HFF-Myc (cell line): ENCODE results near the gene RSPO3.
A peak's percentile ranks its signal among the peaks of the same experiment; 100 is the strongest.

Source experiments
- DNase-seq: peaks from one replicate; pipeline ENCODE4 v3.0.0-alpha.2; 2011; ENCODE audit warnings: low read depth; ENCODE audit errors: extremely low read depth
- H3K4me3 ChIP-seq: replicated peaks from 2 replicates; pipeline ENCODE4 v1.5.1; 2011; ENCODE audit warnings: low read depth, mild to moderate bottlenecking, control low read depth, low read length
- TF ChIP-seq, protein P1 (sequence below): IDR thresholded peaks from 2 replicates; pipeline ENCODE4 v1.5.1; 2012; ENCODE audit warnings: mild to moderate bottlenecking, low read depth, low read length, control low read depth; ENCODE audit errors: missing control alignments

Gene RSPO3

DNA sequence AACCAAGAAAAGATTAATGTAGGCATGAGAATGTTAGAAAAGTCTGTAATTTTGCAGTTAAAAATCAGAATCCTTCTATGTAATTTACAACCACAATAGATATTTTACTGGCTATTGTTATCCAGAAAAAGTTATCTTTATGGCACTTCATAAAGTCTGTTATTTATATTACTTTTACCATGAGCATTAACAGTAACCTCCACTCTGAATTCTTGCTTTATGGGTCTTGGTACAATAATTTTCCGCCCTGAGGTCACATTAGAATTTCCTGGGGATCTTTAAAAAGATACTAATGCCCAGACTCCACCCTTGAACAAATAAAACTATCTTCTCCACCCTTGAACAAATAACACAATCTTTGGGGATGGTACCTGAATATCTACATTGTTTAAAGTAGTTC, 9.6 kb downstream of the RSPO3 start:
- DNase-seq, result no peak
- no peak overlapping the region for H3K4me3 ChIP-seq
- TF ChIP-seq, protein P1, sequence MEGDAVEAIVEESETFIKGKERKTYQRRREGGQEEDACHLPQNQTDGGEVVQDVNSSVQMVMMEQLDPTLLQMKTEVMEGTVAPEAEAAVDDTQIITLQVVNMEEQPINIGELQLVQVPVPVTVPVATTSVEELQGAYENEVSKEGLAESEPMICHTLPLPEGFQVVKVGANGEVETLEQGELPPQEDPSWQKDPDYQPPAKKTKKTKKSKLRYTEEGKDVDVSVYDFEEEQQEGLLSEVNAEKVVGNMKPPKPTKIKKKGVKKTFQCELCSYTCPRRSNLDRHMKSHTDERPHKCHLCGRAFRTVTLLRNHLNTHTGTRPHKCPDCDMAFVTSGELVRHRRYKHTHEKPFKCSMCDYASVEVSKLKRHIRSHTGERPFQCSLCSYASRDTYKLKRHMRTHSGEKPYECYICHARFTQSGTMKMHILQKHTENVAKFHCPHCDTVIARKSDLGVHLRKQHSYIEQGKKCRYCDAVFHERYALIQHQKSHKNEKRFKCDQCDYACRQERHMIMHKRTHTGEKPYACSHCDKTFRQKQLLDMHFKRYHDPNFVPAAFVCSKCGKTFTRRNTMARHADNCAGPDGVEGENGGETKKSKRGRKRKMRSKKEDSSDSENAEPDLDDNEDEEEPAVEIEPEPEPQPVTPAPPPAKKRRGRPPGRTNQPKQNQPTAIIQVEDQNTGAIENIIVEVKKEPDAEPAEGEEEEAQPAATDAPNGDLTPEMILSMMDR, result no peak

DNA sequence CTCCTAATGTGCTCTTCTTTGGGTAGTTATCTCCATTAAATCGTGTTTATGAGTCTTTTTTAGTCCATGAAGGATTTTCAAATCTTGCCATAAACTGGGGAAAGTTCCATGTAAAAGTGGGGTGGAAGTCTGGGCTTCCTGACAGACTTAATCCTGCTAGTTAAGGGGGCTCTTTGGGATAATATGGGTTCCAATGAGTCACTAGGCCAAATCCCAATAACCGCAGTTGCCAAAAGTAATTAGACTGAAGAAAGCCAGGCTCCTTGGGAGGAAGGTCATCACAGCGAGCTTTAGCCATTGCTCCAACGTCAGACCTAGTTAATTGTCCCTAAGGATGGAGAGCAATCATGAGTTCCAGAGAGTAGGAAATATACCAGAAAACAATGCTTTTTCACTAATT, 10.8 kb downstream of the RSPO3 start:
- DNase-seq, result no peak
- TF ChIP-seq, protein P1, result no peak
- no peak overlapping the region for H3K4me3 ChIP-seq

DNA sequence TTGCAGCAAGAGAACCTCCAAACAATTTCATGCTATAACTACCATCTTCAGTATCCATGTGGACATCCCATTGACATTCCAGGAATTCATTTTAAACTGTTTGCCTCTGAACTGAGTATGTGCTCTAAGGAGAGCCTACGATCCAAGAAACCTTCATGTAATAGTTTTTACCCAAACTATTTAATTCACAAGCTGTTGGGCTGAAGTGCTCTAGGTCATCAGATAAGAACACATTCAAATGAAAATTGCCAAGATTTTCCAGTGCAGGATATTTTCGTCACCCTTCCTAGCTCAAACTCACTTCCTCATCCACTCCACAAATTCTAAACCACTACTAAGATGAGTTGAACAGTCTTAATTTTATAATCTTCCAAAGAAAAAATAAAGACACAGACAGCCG, 12.8 kb downstream of the RSPO3 start:
- TF ChIP-seq, protein P1, result no peak
- DNase-seq, result no peak
- H3K4me3 ChIP-seq, result no peak overlapping the region

DNA sequence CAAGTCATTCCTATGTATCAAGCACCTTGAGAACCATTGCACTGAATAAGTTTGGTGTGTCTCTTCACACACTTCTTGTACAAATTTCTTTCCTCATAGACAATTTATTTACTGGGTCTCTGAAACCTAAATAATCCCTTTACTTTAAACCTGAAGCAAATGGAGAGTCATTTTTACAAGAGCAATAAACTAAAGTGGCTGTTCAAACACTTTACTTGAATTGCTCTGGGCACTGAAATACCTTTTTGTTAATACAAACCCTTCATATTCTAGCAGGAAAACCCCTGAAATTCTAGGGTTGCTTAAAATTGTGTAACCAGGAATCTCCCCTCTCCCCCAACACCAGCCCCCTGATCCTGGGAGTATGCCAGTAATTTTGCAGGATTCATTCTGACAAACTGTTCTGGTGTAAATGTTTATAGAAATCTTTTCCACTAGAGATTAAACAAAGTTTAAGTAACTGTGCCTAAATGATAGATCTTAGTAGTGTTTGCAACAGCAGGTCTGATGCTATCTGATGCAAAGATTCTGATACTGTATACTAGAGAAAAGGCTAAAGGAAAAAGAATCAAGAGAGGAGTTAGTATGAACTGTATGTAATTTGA, 13.4 kb downstream of the RSPO3 start:
- no peak for DNase-seq
- H3K4me3 ChIP-seq, result no peak overlapping the region
- TF ChIP-seq, protein P1, result no peak

DNA sequence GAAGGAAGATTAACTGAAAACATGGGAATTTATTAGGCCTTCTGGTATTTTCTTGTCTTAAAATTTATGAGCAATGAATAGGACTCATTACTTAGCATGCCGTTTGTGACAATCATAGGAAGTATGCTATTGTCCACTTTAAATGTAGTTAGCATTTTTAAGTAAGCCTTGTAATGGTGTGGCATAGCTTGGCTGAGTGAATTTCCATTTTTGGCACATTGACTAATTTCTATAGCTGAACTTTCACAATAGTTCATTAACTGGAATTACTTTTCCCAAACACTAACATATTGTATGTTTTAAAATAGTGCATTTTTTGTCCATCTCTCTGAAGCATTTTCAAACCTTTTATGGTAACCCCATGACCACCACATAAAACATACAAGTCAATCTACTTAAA, 15.7 kb downstream of the RSPO3 start:
- TF ChIP-seq, protein P1, result no peak
- H3K4me3 ChIP-seq, result no peak overlapping the region
- no peak for DNase-seq

DNA sequence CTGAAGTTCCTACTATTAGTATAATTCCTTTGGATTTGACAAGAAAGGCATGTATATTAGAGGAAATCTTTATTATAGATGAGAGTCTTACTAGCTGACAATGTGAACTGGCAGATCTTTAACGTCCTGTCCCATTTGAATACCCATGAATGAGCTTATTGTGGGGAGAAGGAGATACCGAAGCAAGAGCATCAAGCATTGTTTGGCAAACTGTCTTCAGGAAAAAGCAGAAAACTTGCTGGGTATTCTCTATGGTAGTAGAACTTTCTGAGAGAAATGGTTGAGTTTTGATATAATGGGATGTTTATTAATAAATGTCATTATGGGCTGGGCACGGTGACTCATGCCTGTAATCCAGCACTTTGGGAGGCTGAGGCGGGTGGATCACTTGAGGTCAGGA, 18.3 kb downstream of the RSPO3 start:
- H3K4me3 ChIP-seq, result no peak overlapping the region
- DNase-seq, result no peak
- TF ChIP-seq, protein P1, result no peak

DNA sequence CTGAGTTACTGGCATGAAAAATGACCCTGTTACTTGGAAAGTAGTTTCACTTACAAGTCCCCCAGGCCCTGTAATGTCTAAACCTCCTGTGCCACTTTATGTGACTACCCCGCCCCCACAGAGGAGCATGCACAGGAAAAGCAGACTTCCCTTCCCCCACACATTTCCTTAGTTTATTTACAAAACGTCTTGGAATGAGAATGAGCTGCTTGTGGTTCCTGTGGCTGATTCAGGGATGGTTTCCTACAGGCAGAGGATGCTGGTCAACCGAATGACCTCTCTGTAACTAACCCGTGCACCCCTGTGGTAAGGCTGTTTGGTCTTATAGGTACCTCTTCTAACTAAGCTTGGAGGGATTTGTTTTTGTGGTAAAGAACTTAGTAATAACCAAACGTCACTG, 28.5 kb downstream of the RSPO3 start:
- peak; percentile 81 for DNase-seq
- TF ChIP-seq, protein P1, result no peak
- no peak overlapping the region for H3K4me3 ChIP-seq
